Keratinocyte (primary cell): ENCODE data around the gene BCAS1. TPM values are rescaled to one million over a fixed set of nuclear protein-coding genes. Genes with fewer than 3 reads are reported as not detected.

ENCODE experiments used
- DNase-seq: peaks from one replicate; pipeline ENCODE4 v3.0.0-alpha.2; 2011; ENCODE audit warnings: low read depth, missing footprints, low spot score
- FAIRE-seq: peaks from 2 replicates; lab custom pipeline; 2011; peaks lifted over from hg19 to GRCh38; lab: Jason Lieb, UNC
- H2AFZ ChIP-seq: 2 replicates; pipeline ENCODE4 v1.6.0; 2012; ENCODE audit warnings: low read length, control low read depth, inconsistent platforms; ENCODE audit not compliant: control insufficient read depth
- H3K27ac ChIP-seq: 2 replicates; pipeline ENCODE4 v1.5.1; 2011; ENCODE audit warnings: low read length; ENCODE audit not compliant: control insufficient read depth, insufficient read depth
- H3K27me3 ChIP-seq: 3 replicates; pipeline ENCODE4 v1.6.0; 2011; ENCODE audit warnings: low read length; ENCODE audit not compliant: control insufficient read depth, insufficient read depth; ENCODE audit errors: extremely low read depth
- H3K36me3 ChIP-seq, 2 experiments: 2 replicates in 1 of 2; 3 replicates in 1 of 2; pipeline ENCODE4 v1.5.1; 2011; ENCODE audit warnings: low read length in 2 of 2, mild to moderate bottlenecking in 1 of 2; ENCODE audit not compliant: control insufficient read depth in 2 of 2, insufficient read depth in 2 of 2; ENCODE audit errors: extremely low read depth in 1 of 2
- H3K4me1 ChIP-seq: 3 replicates; pipeline ENCODE4 v1.5.1; 2011; ENCODE audit warnings: low read length; ENCODE audit not compliant: control insufficient read depth, insufficient read depth; ENCODE audit errors: extremely low read depth
- H3K4me2 ChIP-seq: 3 replicates; pipeline ENCODE4 v1.6.0; 2011; ENCODE audit warnings: low read depth, low read length; ENCODE audit not compliant: control insufficient read depth, insufficient read depth; ENCODE audit errors: extremely low read depth
- H3K4me3 ChIP-seq, 3 experiments: fragments of 200-600 bp in 1 of 3; sonication (generic) in 1 of 3; 2 replicates in 2 of 3; 3 replicates in 1 of 3; pipeline ENCODE4 v1.5.1; 2011 to 2016; ENCODE audit warnings: low read length in 3 of 3, mild to moderate bottlenecking in 3 of 3, control low read depth in 2 of 3, inconsistent platforms in 1 of 3, low read depth in 1 of 3, mixed read lengths in 1 of 3, mixed run types in 1 of 3, moderate library complexity in 1 of 3; ENCODE audit not compliant: control insufficient read depth in 2 of 3, insufficient read depth in 2 of 3; ENCODE audit errors: extremely low read depth in 1 of 3
- H3K79me2 ChIP-seq: 2 replicates; pipeline ENCODE4 v1.6.0; 2012; ENCODE audit warnings: low read length; ENCODE audit not compliant: control insufficient read depth, insufficient read depth
- H3K9ac ChIP-seq: 3 replicates; pipeline ENCODE4 v1.6.0; 2011; ENCODE audit warnings: low read length; ENCODE audit not compliant: control insufficient read depth, insufficient read depth; ENCODE audit errors: extremely low read depth
- H3K9me1 ChIP-seq: 3 replicates; pipeline ENCODE4 v1.6.0; 2011; ENCODE audit warnings: low read length; ENCODE audit not compliant: control insufficient read depth, insufficient read depth; ENCODE audit errors: extremely low read depth
- H3K9me3 ChIP-seq: 2 replicates; pipeline ENCODE4 v1.5.1; 2012; ENCODE audit warnings: low read depth, low read length; ENCODE audit not compliant: control insufficient read depth
- H4K20me1 ChIP-seq: 3 replicates; pipeline ENCODE4 v1.6.0; 2011; ENCODE audit warnings: low read length; ENCODE audit not compliant: control insufficient read depth, insufficient read depth; ENCODE audit errors: extremely low read depth
- CTCF ChIP-seq, 3 experiments: IDR thresholded peaks in 1 of 3; conservative IDR thresholded peaks in 1 of 3; optimal IDR thresholded peaks in 1 of 3; 2 replicates in 2 of 3; 3 replicates in 1 of 3; pipeline versions ENCODE3 to v1.5.1; 2011; ENCODE audit warnings: low read length in 3 of 3, mild to moderate bottlenecking in 3 of 3, moderate library complexity in 2 of 3, control low read depth in 1 of 3, inconsistent platforms in 1 of 3; ENCODE audit not compliant: insufficient read depth in 2 of 3; ENCODE audit errors: extremely low read depth in 1 of 3
- EZH2 ChIP-seq: IDR thresholded peaks from one replicate; pipeline ENCODE4 v1.6.1; 2012; ENCODE audit warnings: inconsistent platforms, mild to moderate bottlenecking, low read length, moderate library complexity
- dilution Hi-C: fragments of 300-500 bp; cut with MboI; formaldehyde crosslinking; loops from one replicate; pipeline ENCODE4 v1.7.0; 2020; ENCODE audit warnings: low sequenced_read_pairs; ENCODE audit not compliant: extremely low pct_ligation_motif_present
- polyA plus RNA-seq, 5 experiments: library from polyadenylated mRNA; depleted of rRNA in 3 of 5; stranded (reverse) in 3 of 5; stranded (forward) in 1 of 5; unstranded in 1 of 5; fragments of >200 nt; gene quantifications; 1 replicate in 1 of 5; 2 replicates in 3 of 5; 3 replicates in 1 of 5; pipeline versions ENCODE4 v1.2.1 to v1.2.3, GENCODE V29; 2011 to 2012; ENCODE audit warnings: missing spikeins in 2 of 5, low read depth in 1 of 5, low replicate concordance in 1 of 5

Gene BCAS1
- polyA plus RNA-seq, 1 donor (not counting 4 experiments of a cell fraction or from before 2014, with no cell fraction given) = not detected

GRCh38 chr20:53915446-53916172 lies 154.8 kb downstream of the BCAS1 start:
- H3K9me3 ChIP-seq = no peaks in the 10 kb centered on the region
- H3K4me2 ChIP-seq = peak overlapping the region; percentile 83
- no peaks in the 10 kb centered on the region for H3K79me2 ChIP-seq
- peaks cover 41% of the 10 kb centered on the region for H3K4me1 ChIP-seq
- peak overlapping the region; percentile 77 for H3K9ac ChIP-seq
- dilution Hi-C loops = no loop called here
- peak overlapping the region; percentile 83 for H2AFZ ChIP-seq
- no peaks in the 10 kb centered on the region for H4K20me1 ChIP-seq
- no peaks in the 10 kb centered on the region for H3K36me3 ChIP-seq
- DNase-seq (no peak), FAIRE-seq (no peak)
- no peaks in the 10 kb centered on the region for H3K27me3 ChIP-seq
- no peaks in the 10 kb centered on the region for H3K9me1 ChIP-seq
- peak overlapping the region; percentile 8 to 61 (median 56) for H3K4me3 ChIP-seq
- TF ChIP-seq CTCF (optimal IDR thresholded peaks at IDR 0.05 in 1 of 3, IDR thresholded peaks at IDR 0.05 in 1 of 3, conservative IDR thresholded peaks at IDR 0.05 in 1 of 3; ENCODE audit: extremely low read depth in 1 of 3, insufficient read depth in 2 of 3, low read length in 3 of 3) = peak; percentile 77 to 82 (median 79)
- TF ChIP-seq EZH2 = no peak
- H3K27ac ChIP-seq = peak overlapping the region; percentile 84

- Histone ChIP-seq H3K27ac (peak overlapping the region; percentile 84), H3K36me3 (no peaks in the 10 kb centered on the region), H2AFZ (peak overlapping the region; percentile 65), H3K4me1 (peaks cover 41% of the 10 kb centered on the region), H3K9me1 (no peaks in the 10 kb centered on the region), H3K79me2 (no peaks in the 10 kb centered on the region), H4K20me1 (no peaks in the 10 kb centered on the region), H3K9ac (peak overlapping the region; percentile 77), H3K27me3 (no peaks in the 10 kb centered on the region), H3K4me3 (peak overlapping the region in 2 of 3 experiments; percentile 56 to 61), H3K4me2 (peak overlapping the region; percentile 83), H3K9me3 (no peaks in the 10 kb centered on the region)
- DNase-seq (no peak), FAIRE-seq (no peak)
- dilution Hi-C loops = no loop called here
- TF ChIP-seq EZH2 (no peak), CTCF (optimal IDR thresholded peaks at IDR 0.05 in 1 of 3, IDR thresholded peaks at IDR 0.05 in 1 of 3, conservative IDR thresholded peaks at IDR 0.05 in 1 of 3; ENCODE audit: extremely low read depth in 1 of 3, insufficient read depth in 2 of 3, low read length in 3 of 3) (no peak)
Measured at GRCh38 chr20:53914781-53915445, 155.5 kb downstream of the BCAS1 start.
